HCT116 (cell line): ENCODE results near the gene TANC1. TPM values are rescaled to one million over a fixed set of nuclear protein-coding genes. Genes with fewer than 3 reads are reported as not detected.

Experiments
- ATAC-seq: fragments of 200-7000 bp; cut with Tn5 transposase; 2 replicates; pipeline ENCODE4 v1.9.1; 2020; ENCODE audit warnings: mild to moderate bottlenecking, moderate library complexity
- BruUV-seq: library from RNA; stranded (reverse); fragments of 400-500 nt; replicated peaks from 2 replicates; lab custom pipeline; 2021; lab: Mats Ljungman, UMichigan
- CTCF ChIA-PET: fragments of 300-600 bp; sonication (Branson Sonifier 250); formaldehyde crosslinking; loops from one replicate; lab custom pipeline; 2021; ENCODE audit warnings: antibody characterized with exemption; lab: Charles Lee
- POLR2A ChIA-PET: fragments of 300-600, 350-600 bp; sonication (Branson Sonifier 250); formaldehyde crosslinking; loops from one replicate; lab custom pipeline; 2021; ENCODE audit warnings: antibody characterized with exemption; lab: Charles Lee
- RAD21 ChIA-PET, 2 experiments: fragments of 300-600 bp; sonication (Branson Sonifier 250); formaldehyde crosslinking; loops; one replicate each; lab custom pipeline; 2023; ENCODE audit warnings: low total read pairs in 2 of 2; ENCODE audit not compliant: uncharacterized antibody in 2 of 2, unreplicated experiment in 2 of 2, low non-redundant PET in 1 of 2; lab: Charles Lee
- DNase-seq: peaks from one replicate; pipeline ENCODE4 v3.0.0-alpha.2; 2010; ENCODE audit warnings: low read depth, low spot score
- H2AFZ ChIP-seq: fragments of 200-600 bp; shearing (Covaris generic), sonication (generic); 2 replicates; pipeline ENCODE4 v1.6.1; 2017; ENCODE audit warnings: low read depth, mixed run types, mixed read lengths, antibody characterized with exemption, low read length; ENCODE audit not compliant: poor library complexity, severe bottlenecking
- H3K27ac ChIP-seq: 2 replicates; pipeline ENCODE4 v1.5.1; 2012; ENCODE audit warnings: low read depth, low read length
- H3K27me3 ChIP-seq: fragments of 200-600 bp; sonication (generic); 2 replicates; pipeline ENCODE4 v1.6.1; 2016; ENCODE audit warnings: mixed run types, low read length, mixed read lengths; ENCODE audit not compliant: insufficient read depth
- H3K36me3 ChIP-seq, 2 experiments: fragments of 200-500 bp in 1 of 2; fragments of 200-600 bp in 1 of 2; sonication (Bioruptor generic) in 1 of 2; sonication (generic) in 1 of 2; 2 replicates each; pipeline versions ENCODE4 v1.5.1 to v1.6.1; 2014 to 2016; ENCODE audit warnings: low read length in 2 of 2, inconsistent platforms in 1 of 2, mixed read lengths in 1 of 2, mixed run types in 1 of 2; ENCODE audit not compliant: insufficient read depth in 2 of 2, control insufficient read depth in 1 of 2
- H3K4me1 ChIP-seq, 2 experiments: fragments of 200-600 bp in 1 of 2; sonication (generic) in 1 of 2; 2 replicates each; pipeline versions ENCODE4 v1.5.1 to v1.6.1; 2012 to 2017; ENCODE audit warnings: low read length in 2 of 2, inconsistent platforms in 1 of 2, mild to moderate bottlenecking in 1 of 2, mixed read lengths in 1 of 2, mixed run types in 1 of 2, moderate library complexity in 1 of 2; ENCODE audit not compliant: insufficient read depth in 2 of 2, control insufficient read depth in 1 of 2
- H3K4me2 ChIP-seq: fragments of 200-600 bp; sonication (generic); 2 replicates; pipeline ENCODE4 v1.6.1; 2017; ENCODE audit warnings: mixed run types, low read length, mixed read lengths
- H3K4me3 ChIP-seq, 2 experiments: fragments of 200-600 bp in 1 of 2; sonication (generic) in 1 of 2; replicated peaks in 1 of 2; 2 replicates each; pipeline ENCODE4 v1.5.1; 2011 to 2016; ENCODE audit warnings: low read length in 2 of 2, control low read depth in 1 of 2, low read depth in 1 of 2, mild to moderate bottlenecking in 1 of 2, mixed read lengths in 1 of 2, mixed run types in 1 of 2
- H3K79me2 ChIP-seq: fragments of 200-600 bp; sonication (generic); 2 replicates; pipeline ENCODE4 v1.6.1; 2017; ENCODE audit warnings: mild to moderate bottlenecking, mixed run types, low read length, moderate library complexity, mixed read lengths; ENCODE audit not compliant: insufficient read depth
- H3K9ac ChIP-seq: fragments of 200-600 bp; sonication (generic); 2 replicates; pipeline ENCODE4 v1.6.1; 2016; ENCODE audit warnings: low read length, mixed read lengths
- H3K9me2 ChIP-seq: fragments of 200-600 bp; sonication (generic), shearing (Covaris generic); 2 replicates; pipeline ENCODE4 v1.6.1; 2017; ENCODE audit warnings: mixed run types, mild to moderate bottlenecking, moderate library complexity; ENCODE audit not compliant: insufficient read depth
- H3K9me3 ChIP-seq, 2 experiments: fragments of 200-500 bp in 1 of 2; fragments of 200-600 bp in 1 of 2; sonication (Bioruptor generic) in 1 of 2; sonication (generic) in 1 of 2; 2 replicates each; pipeline ENCODE4 v1.6.1; 2014 to 2017; ENCODE audit warnings: low read length in 2 of 2, mixed read lengths in 2 of 2, inconsistent platforms in 1 of 2, low read depth in 1 of 2, mild to moderate bottlenecking in 1 of 2, mixed run types in 1 of 2, moderate library complexity in 1 of 2; ENCODE audit not compliant: control insufficient read depth in 1 of 2, insufficient read depth in 1 of 2
- H4K20me1 ChIP-seq: fragments of 200-600 bp; sonication (generic), shearing (Covaris generic); 2 replicates; pipeline ENCODE4 v1.6.1; 2017; ENCODE audit warnings: mixed run types, mild to moderate bottlenecking, moderate library complexity; ENCODE audit not compliant: insufficient read depth
- CBX3 ChIP-seq: IDR thresholded peaks from 2 replicates; pipeline ENCODE4 v1.6.1; 2012; ENCODE audit warnings: low read depth
- EZH2 ChIP-seq: fragments of 200-600 bp; sonication (generic); IDR thresholded peaks from 2 replicates; pipeline ENCODE4 v1.6.1; 2017; ENCODE audit warnings: antibody characterized with exemption, mixed run types
- SP1 ChIP-seq: IDR thresholded peaks from 2 replicates; pipeline ENCODE4 v1.6.1; 2012; ENCODE audit warnings: low read depth
- intact Hi-C: fragments of 100-400 bp; cut with micrococcal nuclease; formaldehyde crosslinking; loops from 2 replicates; pipeline ENCODE4 v1.10.0; 2022
- total RNA-seq: library from RNA; stranded (reverse); gene quantifications from one replicate; pipeline ENCODE4 v1.2.1, GENCODE V29; 2021; ENCODE audit not compliant: unreplicated experiment
- TF ChIP-seq, protein P1 (sequence below), 3 experiments: fragments of 200-600 bp in 1 of 3; sonication (generic) in 1 of 3; IDR thresholded peaks in 2 of 3; conservative IDR thresholded peaks in 1 of 3; 2 replicates each; pipeline ENCODE4 v1.5.1; 2012 to 2017; ENCODE audit warnings: low read depth in 2 of 3, low read length in 2 of 3, antibody characterized with exemption in 1 of 3, borderline replicate concordance in 1 of 3, control low read depth in 1 of 3, mild to moderate bottlenecking in 1 of 3, mixed read lengths in 1 of 3, mixed run types in 1 of 3, moderate library complexity in 1 of 3; ENCODE audit not compliant: insufficient read depth in 1 of 3

Gene TANC1
- total RNA-seq, 1 experiment from 2014 or later: 15.1 TPM

DNA sequence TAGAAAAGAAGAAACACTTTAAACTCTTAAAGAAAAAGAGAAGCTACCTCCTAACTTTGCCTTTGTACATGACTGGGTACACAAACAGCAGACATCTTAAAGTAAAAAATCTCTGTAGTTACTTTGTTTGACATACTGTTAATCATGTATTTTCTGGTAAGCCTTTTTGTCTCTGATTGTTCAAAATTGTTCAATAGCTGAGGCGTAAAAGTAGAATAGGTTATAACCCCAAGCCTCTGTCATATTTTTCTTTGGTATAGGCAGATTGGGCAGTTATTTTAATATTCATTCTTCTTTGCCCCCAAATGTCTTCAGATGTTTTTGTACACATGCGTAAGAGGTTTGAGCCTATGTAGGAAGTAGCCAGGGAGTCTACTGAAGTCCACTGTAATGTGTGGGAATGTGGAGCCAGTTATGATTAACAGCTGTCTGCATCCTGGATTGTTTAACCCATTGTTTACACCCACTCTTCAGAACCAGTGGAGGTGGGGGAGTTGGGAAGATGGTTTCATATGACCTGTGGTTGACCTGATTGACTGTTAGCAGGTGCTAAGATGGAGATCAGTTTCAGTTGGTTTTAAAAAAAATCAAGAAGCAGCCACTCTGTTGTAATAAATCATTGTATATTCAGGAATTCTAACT, 150.5 kb downstream of the TANC1 start:
- Histone ChIP-seq H3K9me3 (no peaks in the 10 kb centered on the region), H3K79me2 (no peaks in the 10 kb centered on the region), H3K4me3 (no peak overlapping the region), H2AFZ (no peak overlapping the region), H3K27ac (no peak overlapping the region), H3K4me1 (peaks cover 10 to 11% of the 10 kb centered on the region in 2 experiments), H3K4me2 (no peak overlapping the region), H3K9me2 (no peaks in the 10 kb centered on the region), H3K27me3 (no peaks in the 10 kb centered on the region), H3K36me3 (no peaks in the 10 kb centered on the region), H3K9ac (no peak overlapping the region), H4K20me1 (no peaks in the 10 kb centered on the region)
- ChIA-PET POLR2A (interaction anchor here (1.0 kb wide), 1 partner anchor 83 kb away, joined by 3 read pairs; no protein-coding TSS in a partner anchor), RAD21 (interaction anchor here (0.6 to 2.1 kb wide), 9 partner anchors 21 to 849 kb away, joined by 3 to 12 read pairs (median 4); partner anchors contain the start of gene MARCHF7 (in 1 of the 2)), CTCF (interaction anchor here (0.6 to 2.8 kb wide), 26 partner anchors 7 to 1095 kb away, joined by 3 to 29 read pairs (median 4); partner anchors contain the start of genes MARCHF7 and TANC1)
- intact Hi-C loops: loop anchor here (1.0 kb wide), 2 partner anchors 83 to 218 kb away; no protein-coding TSS in a partner anchor
- TF ChIP-seq EZH2 (no peak), SP1 (0 out of 2 replicates have a peak, but pooled peaks have one; percentile 18), CBX3 (0 out of 2 replicates have a peak, but pooled peaks have one; percentile 4)
- TF ChIP-seq, protein P1, sequence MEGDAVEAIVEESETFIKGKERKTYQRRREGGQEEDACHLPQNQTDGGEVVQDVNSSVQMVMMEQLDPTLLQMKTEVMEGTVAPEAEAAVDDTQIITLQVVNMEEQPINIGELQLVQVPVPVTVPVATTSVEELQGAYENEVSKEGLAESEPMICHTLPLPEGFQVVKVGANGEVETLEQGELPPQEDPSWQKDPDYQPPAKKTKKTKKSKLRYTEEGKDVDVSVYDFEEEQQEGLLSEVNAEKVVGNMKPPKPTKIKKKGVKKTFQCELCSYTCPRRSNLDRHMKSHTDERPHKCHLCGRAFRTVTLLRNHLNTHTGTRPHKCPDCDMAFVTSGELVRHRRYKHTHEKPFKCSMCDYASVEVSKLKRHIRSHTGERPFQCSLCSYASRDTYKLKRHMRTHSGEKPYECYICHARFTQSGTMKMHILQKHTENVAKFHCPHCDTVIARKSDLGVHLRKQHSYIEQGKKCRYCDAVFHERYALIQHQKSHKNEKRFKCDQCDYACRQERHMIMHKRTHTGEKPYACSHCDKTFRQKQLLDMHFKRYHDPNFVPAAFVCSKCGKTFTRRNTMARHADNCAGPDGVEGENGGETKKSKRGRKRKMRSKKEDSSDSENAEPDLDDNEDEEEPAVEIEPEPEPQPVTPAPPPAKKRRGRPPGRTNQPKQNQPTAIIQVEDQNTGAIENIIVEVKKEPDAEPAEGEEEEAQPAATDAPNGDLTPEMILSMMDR (IDR thresholded peaks at IDR 0.05 in 2 of 3, conservative IDR thresholded peaks at IDR 0.05 in 1 of 3; ENCODE audit: borderline replicate concordance in 1 of 3, insufficient read depth in 1 of 3, low read depth in 2 of 3, low read length in 2 of 3): 0 out of 6 replicates have a peak, but pooled peaks of 1 of the 3 experiments have one; percentile 2
- ATAC-seq (no peak), DNase-seq (no peak)
- BruUV-seq: no TSS peak
